ENCODE data around the gene INMT.
"Not testable (repeated sequence)": the region's sequence is repeated elsewhere in the genome, so short reads cannot be mapped to it uniquely, and the experiment has no call there.

INMT gene

GRCh38 chr7:30751696-30752273 lies at the start of gene INMT:
TSS of gene INMT (plus strand) at chr7:30752135. CDS start at chr7:30752151, 16 bp downstream.
- no peak for DNase-seq (ENCODE audit: low read depth)

GRCh38 chr7:30702200-30702599 lies 49.7 kb upstream of the INMT start:
- no peak for DNase-seq (ENCODE audit: low read depth)

DNA sequence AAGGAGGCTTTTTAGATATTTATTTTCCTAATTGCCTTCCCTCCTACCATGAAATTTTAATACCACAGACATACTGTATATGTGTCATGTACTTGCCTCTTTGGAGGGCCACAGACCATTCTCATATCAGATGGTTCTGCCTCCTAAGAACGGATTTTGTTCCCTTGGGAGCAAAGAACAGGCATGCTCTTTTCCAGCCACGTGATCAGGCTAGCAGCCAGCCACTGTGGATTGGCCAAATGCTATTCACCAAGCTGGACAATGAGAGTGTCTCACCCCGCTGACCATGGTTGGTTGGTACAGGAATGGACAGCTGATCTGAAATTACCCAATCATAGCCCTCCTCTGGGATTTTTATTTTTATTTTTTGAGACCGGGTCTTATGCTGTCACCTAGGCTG lies 48.2 kb upstream of the INMT start:
- DNase-seq (ENCODE audit: low read depth), result no peak

DNA sequence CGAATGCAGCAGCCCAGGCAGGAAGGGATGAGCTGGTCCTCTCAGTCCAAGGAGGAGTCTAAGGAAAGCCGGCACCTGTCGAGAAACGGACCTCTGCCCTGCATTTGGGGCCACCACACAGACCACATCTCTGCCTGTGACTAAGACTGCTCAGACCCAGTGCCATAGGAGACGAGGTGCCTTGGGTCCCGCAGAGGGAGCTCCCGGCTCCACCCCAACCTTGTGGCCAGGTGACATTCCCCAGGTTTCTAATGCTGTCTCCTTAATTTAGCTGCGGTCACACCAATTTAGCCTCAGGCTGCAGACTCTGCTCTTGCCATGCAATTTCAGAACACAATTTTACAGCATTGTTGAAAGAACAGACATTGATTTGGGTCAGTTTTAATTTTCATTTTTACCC lies 46.9 kb upstream of the INMT start:
- DNase-seq (ENCODE audit: low read depth), result no peak

DNA sequence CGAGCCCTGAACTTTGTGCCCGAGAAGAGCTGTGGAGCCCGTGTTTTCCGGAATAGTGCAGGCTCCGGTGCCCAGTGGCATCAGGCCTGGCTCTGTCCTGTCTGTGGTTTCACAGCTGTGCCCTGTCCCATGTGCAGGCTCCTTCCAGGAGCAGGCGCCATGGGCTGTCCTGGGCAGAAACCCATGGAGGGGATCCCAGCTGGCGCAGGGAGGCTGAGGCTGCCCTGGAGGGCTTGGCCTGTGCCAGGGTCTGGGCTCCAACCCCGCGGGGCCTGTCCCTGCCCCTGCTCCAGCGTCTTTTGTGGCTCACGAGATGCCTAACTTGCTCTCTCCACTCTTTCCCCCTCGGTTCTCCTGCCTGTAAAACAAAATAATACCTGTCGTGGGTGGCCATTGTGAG lies 46.3 kb upstream of the INMT start:
- no peak for DNase-seq (ENCODE audit: low read depth)

- no peak for DNase-seq (ENCODE audit: low read depth)
Measured at GRCh38 chr7:30706316-30706715, 45.6 kb upstream of the INMT start.

GRCh38 chr7:30706908-30707307 lies 45.0 kb upstream of the INMT start:
- DNase-seq (ENCODE audit: low read depth), result no peak

- DNase-seq (ENCODE audit: low read depth), result no peak
Measured at GRCh38 chr7:30707391-30708357, 44.3 kb upstream of the INMT start.

DNA sequence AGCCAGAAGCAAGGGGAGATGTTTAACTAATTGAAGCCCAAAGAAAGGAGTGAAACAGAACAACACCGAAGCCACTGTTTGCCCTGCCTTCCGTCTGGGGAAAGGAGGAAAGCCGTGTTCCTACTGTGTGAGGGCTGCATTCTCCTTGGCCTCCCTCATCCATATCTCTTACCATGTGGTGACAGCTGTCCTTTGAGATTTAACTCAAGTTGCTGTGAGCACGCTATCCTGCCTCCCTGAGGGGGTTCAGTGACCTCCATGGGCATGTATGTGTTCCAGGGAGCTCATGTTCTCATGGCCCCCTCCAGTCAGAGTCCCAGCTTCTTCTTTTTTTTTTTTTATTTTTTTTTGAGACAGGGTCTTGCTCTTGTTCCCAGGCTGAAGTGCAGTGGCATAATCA lies 43.5 kb upstream of the INMT start:
- DNase-seq (ENCODE audit: low read depth), result no peak

DNA sequence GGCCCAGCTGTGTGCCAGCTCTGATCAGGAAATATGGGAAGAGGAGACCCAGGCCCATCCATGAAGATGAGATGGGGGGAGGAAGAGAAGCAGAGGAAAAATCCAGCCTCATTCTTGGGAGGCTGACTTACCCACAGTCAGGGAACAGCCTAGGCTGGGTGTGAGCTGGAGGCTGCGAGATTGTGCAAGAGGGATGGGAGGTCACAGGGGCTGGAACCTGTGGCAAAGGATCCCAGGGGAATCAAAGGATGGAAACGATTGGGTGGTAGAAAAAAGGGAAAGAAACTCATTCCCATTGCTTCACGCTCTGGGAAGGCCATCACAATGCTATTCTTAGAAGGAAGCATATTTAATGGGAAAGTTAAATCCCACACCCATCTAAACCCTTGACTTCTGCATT lies 43.0 kb upstream of the INMT start:
- DNase-seq (ENCODE audit: low read depth), result no peak

DNA sequence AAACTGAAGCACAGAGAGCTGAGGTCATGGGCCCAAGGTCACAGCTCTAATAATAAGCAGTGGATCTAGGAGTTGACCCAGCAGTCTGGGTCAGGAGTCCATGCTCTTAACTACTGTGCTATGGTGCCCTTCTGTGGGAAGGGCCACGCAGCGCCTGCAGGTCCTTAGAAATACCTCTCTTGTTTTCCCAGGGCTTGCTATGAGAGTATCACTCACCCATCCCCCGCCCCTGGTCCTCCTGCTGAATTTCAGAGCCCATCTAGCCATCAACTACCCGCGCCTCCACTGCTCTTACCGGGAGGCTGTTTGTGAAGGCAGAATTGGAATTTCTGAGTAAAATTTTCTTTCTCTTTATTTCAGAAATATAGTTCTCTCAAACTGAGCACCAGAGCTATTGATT lies 42.4 kb upstream of the INMT start:
- no peak for DNase-seq (ENCODE audit: low read depth)

DNA sequence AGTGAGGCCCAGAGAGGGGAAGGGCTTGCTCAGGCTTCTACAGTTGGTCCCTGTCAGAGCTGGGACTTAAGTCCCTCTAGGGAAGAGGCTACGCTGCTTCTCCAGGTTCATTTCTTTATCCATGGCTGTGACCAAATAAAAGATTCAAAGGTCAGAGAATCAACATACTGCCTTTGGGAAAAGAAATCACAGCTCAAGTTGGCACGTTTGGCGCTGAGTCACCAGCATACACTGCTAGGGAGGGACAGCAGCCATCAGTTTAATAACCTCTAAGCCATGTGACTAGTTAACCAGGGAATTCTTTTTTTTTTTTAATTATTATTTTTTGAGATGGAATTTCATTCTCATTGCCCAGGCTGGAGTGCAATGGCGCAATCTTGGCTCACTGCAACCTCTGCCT lies 41.3 kb upstream of the INMT start:
- no peak for DNase-seq (ENCODE audit: low read depth)

DNA sequence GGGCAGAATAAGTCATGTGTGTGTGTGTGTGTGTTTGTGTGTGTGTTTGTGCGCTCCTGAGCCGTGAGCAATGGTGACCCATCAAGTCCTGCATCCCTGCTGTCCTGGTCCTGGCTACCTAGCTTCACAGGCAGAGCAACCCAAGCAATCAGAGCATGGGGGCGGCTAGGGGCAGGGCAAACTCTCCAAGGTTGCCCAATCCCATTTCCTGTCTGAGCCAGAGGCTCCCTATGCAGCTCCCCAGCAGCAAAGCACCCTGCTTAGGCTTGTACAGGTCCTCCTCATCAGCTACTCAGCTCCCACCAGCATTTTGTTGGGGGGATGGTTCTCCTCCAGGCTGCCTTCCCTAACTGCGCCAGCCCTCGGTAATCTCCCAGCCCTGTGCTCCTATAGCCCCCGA lies 38.5 kb upstream of the INMT start:
- DNase-seq (ENCODE audit: low read depth), result no peak

DNA sequence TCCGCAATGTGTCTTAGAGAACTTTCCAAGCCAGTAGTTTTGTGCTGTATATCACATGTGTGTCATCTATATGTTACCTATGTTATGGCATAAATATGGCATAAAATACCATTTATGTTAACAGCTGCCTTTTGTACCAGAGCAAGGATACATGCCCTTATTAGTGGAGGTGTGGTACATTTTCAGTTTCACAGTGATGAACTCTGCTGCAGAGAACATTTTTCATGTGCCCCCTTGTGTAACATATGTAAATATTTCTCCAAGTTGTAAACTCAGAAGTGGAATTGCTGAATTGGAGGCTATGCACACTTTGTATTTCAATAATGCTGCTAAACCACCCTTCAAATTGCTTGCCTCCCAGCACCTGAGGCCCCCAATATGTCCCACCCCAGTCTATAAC lies 37.8 kb upstream of the INMT start:
- DNase-seq (ENCODE audit: low read depth), result no peak

GRCh38 chr7:30717181-30717580 lies 34.8 kb upstream of the INMT start:
- no peak for DNase-seq (ENCODE audit: low read depth)

DNA sequence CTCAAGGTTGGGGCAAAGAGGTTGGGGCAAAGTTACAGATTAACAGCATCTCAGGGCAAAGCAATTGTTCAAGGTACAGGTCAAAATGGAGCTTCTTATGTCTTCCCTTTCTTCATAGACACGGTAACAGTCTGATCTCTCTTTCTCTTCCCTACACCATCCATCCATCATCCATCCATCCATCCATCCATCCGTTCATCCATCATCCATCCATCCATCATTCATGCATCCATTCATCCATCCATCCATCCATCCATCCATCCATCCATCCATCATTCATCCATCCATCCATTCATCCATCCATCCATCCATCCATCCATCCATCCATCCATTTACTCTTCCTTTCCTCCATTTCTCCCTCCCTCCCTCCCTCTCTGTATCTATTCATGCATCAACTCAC lies 32.5 kb upstream of the INMT start:
- not testable (repeated sequence) for DNase-seq (ENCODE audit: low read depth)

DNA sequence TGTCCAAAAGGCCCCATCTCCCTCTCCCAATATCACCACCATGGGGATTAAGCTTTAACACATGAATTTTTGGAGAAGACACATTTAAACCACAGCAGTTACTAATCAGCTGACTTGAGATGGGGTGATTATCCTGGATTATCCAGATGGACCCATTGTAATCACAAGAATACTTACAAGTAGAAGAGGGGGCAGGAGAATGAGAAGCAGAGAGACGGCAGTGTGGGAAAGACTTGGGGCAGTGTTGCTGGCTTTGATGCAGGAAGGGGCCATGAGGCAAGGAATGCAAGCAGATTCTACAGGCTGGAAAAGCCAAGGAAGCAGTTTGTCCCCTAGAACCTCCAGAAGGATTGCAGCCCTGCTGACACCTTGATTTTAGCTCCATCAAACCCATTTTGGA lies 30.7 kb upstream of the INMT start:
- DNase-seq (ENCODE audit: low read depth), result no peak

- no peak for DNase-seq (ENCODE audit: low read depth)
Measured at GRCh38 chr7:30722187-30722586, 29.7 kb upstream of the INMT start.

- no peak for DNase-seq (ENCODE audit: low read depth)
Measured at GRCh38 chr7:30722671-30723070, 29.3 kb upstream of the INMT start.

DNA sequence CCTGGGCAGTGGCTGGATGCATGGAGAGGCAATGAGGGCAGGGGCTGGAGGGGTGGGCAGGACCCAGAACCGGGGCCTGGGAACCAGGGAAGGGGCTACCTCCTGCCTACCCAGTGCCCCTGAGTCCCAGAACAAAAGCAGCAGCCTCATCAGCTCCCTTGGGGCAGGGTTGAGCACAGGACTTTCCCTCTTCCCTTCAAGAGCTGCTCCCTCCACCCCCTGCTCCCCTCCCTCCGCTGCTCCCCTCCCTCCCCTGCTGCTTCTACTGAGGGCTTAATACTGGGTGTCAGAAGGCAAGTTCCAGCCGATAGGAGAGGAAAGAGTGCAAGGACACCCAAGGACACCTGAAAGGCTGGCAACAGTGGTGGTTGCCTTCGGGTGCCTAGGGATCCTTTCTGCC lies 28.2 kb upstream of the INMT start:
- no peak for DNase-seq (ENCODE audit: low read depth)

GRCh38 chr7:30726296-30727006 lies 25.5 kb upstream of the INMT start:
- DNase-seq (ENCODE audit: low read depth), result no peak

GRCh38 chr7:30727061-30727945 lies 24.6 kb upstream of the INMT start:
- no peak for DNase-seq (ENCODE audit: low read depth)
